ENCODE results near the gene RPS21.

RPS21 gene

DNA sequence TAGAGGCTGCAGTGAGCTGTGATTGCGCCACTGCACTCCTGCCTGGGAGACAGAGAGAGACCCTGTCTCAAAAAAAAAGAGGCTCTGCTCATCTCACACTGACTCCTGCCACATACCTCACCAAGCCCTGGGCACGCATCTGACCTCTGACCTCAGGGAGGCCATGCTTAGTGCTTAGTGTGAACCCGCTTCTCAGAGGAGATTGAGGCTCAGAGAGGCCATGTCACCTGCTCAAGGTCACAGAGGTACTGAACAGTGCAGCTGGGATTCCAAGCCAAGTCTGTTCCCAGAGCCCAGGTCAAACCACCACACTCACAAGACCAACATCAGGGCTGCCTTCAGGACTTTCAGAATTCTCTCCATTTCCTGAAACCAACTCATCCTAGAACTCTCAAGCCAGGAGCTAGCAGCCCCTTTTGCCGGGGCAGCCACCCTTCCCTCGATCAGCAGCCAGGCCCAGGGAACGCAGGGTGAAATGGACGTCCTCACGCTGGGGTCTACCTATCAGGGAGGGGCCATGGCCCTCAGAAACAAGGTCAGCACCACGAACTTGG lies 17.3 kb downstream of the RPS21 start:
- no peak for TF ChIP-seq EZH2phosphoT487 (conservative IDR thresholded peaks at IDR 0.05; ENCODE audit: low read length)
- TF ChIP-seq, protein P1, sequence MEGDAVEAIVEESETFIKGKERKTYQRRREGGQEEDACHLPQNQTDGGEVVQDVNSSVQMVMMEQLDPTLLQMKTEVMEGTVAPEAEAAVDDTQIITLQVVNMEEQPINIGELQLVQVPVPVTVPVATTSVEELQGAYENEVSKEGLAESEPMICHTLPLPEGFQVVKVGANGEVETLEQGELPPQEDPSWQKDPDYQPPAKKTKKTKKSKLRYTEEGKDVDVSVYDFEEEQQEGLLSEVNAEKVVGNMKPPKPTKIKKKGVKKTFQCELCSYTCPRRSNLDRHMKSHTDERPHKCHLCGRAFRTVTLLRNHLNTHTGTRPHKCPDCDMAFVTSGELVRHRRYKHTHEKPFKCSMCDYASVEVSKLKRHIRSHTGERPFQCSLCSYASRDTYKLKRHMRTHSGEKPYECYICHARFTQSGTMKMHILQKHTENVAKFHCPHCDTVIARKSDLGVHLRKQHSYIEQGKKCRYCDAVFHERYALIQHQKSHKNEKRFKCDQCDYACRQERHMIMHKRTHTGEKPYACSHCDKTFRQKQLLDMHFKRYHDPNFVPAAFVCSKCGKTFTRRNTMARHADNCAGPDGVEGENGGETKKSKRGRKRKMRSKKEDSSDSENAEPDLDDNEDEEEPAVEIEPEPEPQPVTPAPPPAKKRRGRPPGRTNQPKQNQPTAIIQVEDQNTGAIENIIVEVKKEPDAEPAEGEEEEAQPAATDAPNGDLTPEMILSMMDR (IDR thresholded peaks at IDR 0.05; ENCODE audit: insufficient read depth, low read length, poor library complexity, severe bottlenecking), result no peak
- H3K4me2 ChIP-seq (ENCODE audit: low read depth, low read length, poor library complexity, severe bottlenecking), result no peak overlapping the region
- H3K79me2 ChIP-seq (ENCODE audit: insufficient read depth, low read length), result peaks cover 11% of the 10 kb centered on the region
- no peaks in the 10 kb centered on the region for H4K20me1 ChIP-seq (ENCODE audit: low read depth, low read length)
- H3K9me2 ChIP-seq (replicated peaks; ENCODE audit: insufficient read depth, low read length), result no peaks in the 10 kb centered on the region
- no peaks in the 10 kb centered on the region for H3K27me3 ChIP-seq (ENCODE audit: low read length)
- no peaks in the 10 kb centered on the region for H3F3A ChIP-seq (ENCODE audit: insufficient read depth)
- no peaks in the 10 kb centered on the region for H3K9me3 ChIP-seq (ENCODE audit: insufficient read depth, low read length)
- no peak overlapping the region for H3K27ac ChIP-seq (ENCODE audit: low read depth, low read length)
- H3K9ac ChIP-seq (ENCODE audit: low read length), result no peak overlapping the region
- H3K36me3 ChIP-seq (ENCODE audit: low read length), result no peaks in the 10 kb centered on the region
- H3K4me3 ChIP-seq (ENCODE audit: insufficient read depth, low read length, poor library complexity, severe bottlenecking), result no peak overlapping the region
- no peak overlapping the region for H2AFZ ChIP-seq (ENCODE audit: low read depth, low read length, severe bottlenecking)

DNA sequence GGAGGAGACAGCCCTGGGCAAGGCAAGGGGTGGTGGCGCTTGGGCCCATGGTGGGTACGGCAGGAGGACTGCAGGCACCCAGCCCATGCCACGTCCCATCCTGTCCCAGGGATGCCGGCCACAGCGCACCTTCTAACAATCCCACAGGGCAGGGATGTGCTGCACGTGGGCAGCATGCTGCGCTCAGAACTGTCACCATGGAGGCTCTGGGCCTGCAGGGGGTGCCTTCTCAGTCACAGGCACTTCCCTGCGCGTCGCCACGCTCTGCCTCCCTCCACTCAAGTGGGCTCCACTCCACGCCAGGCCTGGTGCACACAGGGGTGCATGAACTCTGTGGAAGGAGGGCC lies 17.8 kb downstream of the RPS21 start:
- Histone ChIP-seq H3K9ac (ENCODE audit: low read length) (no peak overlapping the region), H3K4me2 (ENCODE audit: low read depth, low read length, poor library complexity, severe bottlenecking) (no peak overlapping the region), H3K36me3 (ENCODE audit: low read length) (no peaks in the 10 kb centered on the region), H3K9me2 (replicated peaks; ENCODE audit: insufficient read depth, low read length) (no peaks in the 10 kb centered on the region), H3K9me3 (ENCODE audit: insufficient read depth, low read length) (no peaks in the 10 kb centered on the region), H3K27ac (ENCODE audit: low read depth, low read length) (no peak overlapping the region), H3K4me3 (ENCODE audit: insufficient read depth, low read length, poor library complexity, severe bottlenecking) (no peak overlapping the region), H3K79me2 (ENCODE audit: insufficient read depth, low read length) (peaks cover 11% of the 10 kb centered on the region), H2AFZ (ENCODE audit: low read depth, low read length, severe bottlenecking) (no peak overlapping the region), H3F3A (ENCODE audit: insufficient read depth) (no peaks in the 10 kb centered on the region), H3K27me3 (ENCODE audit: low read length) (no peaks in the 10 kb centered on the region), H4K20me1 (ENCODE audit: low read depth, low read length) (no peaks in the 10 kb centered on the region)
- no peak for TF ChIP-seq EZH2phosphoT487 (conservative IDR thresholded peaks at IDR 0.05; ENCODE audit: low read length)
- TF ChIP-seq, protein P1 (IDR thresholded peaks at IDR 0.05; ENCODE audit: insufficient read depth, low read length, poor library complexity, severe bottlenecking), result no peak

DNA sequence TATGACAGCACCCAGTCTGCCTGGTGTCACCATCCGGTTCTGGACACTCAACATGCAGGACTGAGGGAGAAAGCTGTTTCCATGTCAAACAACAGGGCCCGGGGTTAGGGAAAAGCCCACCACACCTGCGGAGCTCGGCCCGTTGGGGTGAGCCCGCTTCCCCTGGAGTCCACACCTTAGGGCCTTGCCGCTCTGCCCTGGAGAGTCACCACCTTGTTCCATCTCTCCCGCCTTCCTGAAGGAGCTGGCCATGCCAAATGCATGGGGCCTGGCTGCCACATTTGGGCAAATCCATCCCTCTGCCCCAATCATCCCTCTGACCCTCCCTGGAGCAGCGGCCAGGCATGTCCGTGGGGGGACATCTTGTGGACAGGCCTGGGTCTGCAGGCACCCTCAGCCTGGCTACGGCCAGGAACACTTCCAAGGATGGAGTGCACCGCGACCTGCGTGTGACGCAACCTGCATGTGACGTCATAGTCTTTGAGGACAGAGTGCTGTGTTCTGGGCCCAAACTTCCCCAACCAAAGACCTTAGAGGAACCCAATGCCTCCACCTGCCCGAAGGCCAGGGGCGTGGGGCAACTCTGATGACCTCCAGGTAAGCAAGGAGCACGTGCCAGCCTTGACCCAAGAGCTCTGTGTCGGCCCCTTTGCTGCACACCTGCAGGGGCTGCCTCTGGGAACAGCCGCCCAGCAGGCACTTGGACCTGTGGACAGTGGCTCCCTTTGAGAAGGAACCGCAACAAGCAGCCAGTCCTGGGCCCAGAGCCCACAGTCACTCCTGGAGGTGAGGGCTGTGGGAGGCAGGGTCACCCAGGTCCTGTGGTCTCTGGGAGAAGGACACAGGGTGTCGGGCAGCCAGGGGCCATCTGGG lies 18.4 kb downstream of the RPS21 start:
- Histone ChIP-seq H3K9ac (ENCODE audit: low read length) (peak overlapping the region; percentile 91), H3F3A (ENCODE audit: insufficient read depth) (no peaks in the 10 kb centered on the region), H3K9me2 (replicated peaks; ENCODE audit: insufficient read depth, low read length) (no peaks in the 10 kb centered on the region), H3K4me3 (ENCODE audit: insufficient read depth, low read length, poor library complexity, severe bottlenecking) (peak overlapping the region; percentile 83), H3K79me2 (ENCODE audit: insufficient read depth, low read length) (peaks cover 11% of the 10 kb centered on the region), H3K27me3 (ENCODE audit: low read length) (no peaks in the 10 kb centered on the region), H2AFZ (ENCODE audit: low read depth, low read length, severe bottlenecking) (no peak overlapping the region), H4K20me1 (ENCODE audit: low read depth, low read length) (no peaks in the 10 kb centered on the region), H3K4me2 (ENCODE audit: low read depth, low read length, poor library complexity, severe bottlenecking) (peak overlapping the region; percentile 63), H3K36me3 (ENCODE audit: low read length) (no peaks in the 10 kb centered on the region), H3K27ac (ENCODE audit: low read depth, low read length) (no peak overlapping the region), H3K9me3 (ENCODE audit: insufficient read depth, low read length) (no peaks in the 10 kb centered on the region)
- TF ChIP-seq, protein P1 (IDR thresholded peaks at IDR 0.05; ENCODE audit: insufficient read depth, low read length, poor library complexity, severe bottlenecking), result no peak
- TF ChIP-seq EZH2phosphoT487 (conservative IDR thresholded peaks at IDR 0.05; ENCODE audit: low read length), result no peak
